H1 (cell line): ENCODE results near the gene SOAT2. TPM values are rescaled to one million over a fixed set of nuclear protein-coding genes. Genes with fewer than 3 reads are reported as not detected.

Source experiments
- CTCF ChIA-PET: fragments of 300-600 bp; sonication (Branson Sonifier 250); formaldehyde crosslinking; loops from one replicate; lab custom pipeline; 2021; ENCODE audit not compliant: partially characterized antibody; lab: Charles Lee
- POLR2A ChIA-PET: fragments of 300-600 bp; sonication (Branson Sonifier 250); formaldehyde crosslinking; loops from one replicate; lab custom pipeline; 2021; ENCODE audit warnings: inconsistent platforms; ENCODE audit not compliant: partially characterized antibody; lab: Charles Lee
- DNase-seq, 2 experiments: peaks; one replicate each; pipeline versions ENCODE4 v3.0.0 to v3.0.0-alpha.2; 2010 to 2022; ENCODE audit warnings: low spot score in 2 of 2, low read depth in 1 of 2, mixed read lengths in 1 of 2
- FAIRE-seq: peaks from 2 replicates; lab custom pipeline; 2011; peaks lifted over from hg19 to GRCh38; lab: Jason Lieb, UNC
- H2AFZ ChIP-seq: 2 replicates; pipeline ENCODE4 v1.8.1; 2012; ENCODE audit warnings: low read length, inconsistent platforms
- H2AK5ac ChIP-seq: 2 replicates; pipeline ENCODE4 v1.6.1; 2013; ENCODE audit warnings: low read depth, low read length
- H2BK120ac ChIP-seq: replicated peaks from 2 replicates; pipeline ENCODE3; 2013; ENCODE audit warnings: low read depth, low read length, inconsistent platforms
- H2BK12ac ChIP-seq: 2 replicates; pipeline ENCODE4 v1.6.1; 2013; ENCODE audit warnings: low read depth, low read length
- H2BK15ac ChIP-seq: 2 replicates; pipeline ENCODE4 v1.6.1; 2013; ENCODE audit warnings: low read length
- H2BK20ac ChIP-seq: 2 replicates; pipeline ENCODE4 v1.6.1; 2013; ENCODE audit warnings: low read length
- H2BK5ac ChIP-seq: 2 replicates; pipeline ENCODE4 v1.6.1; 2013; ENCODE audit warnings: low read depth, low read length
- H3K14ac ChIP-seq: 2 replicates; pipeline ENCODE4 v1.6.1; 2013; ENCODE audit warnings: inconsistent platforms; ENCODE audit not compliant: insufficient read length
- H3K18ac ChIP-seq: 2 replicates; pipeline ENCODE4 v1.6.1; 2013; ENCODE audit warnings: low read length; ENCODE audit errors: extremely low read depth
- H3K23ac ChIP-seq: 2 replicates; pipeline ENCODE4 v1.6.1; 2013; ENCODE audit warnings: inconsistent platforms; ENCODE audit not compliant: insufficient read length
- H3K23me2 ChIP-seq: 2 replicates; pipeline ENCODE4 v1.6.1; 2013; ENCODE audit warnings: low read depth, low read length
- H3K27ac ChIP-seq: 2 replicates; pipeline ENCODE4 v1.6.1; 2011; ENCODE audit warnings: low read depth, low read length, inconsistent platforms
- H3K27me3 ChIP-seq, 4 experiments: replicated peaks in 1 of 4; 1 replicate in 1 of 4; 2 replicates in 3 of 4; pipeline versions ENCODE4 v1.6.1 to v1.8.1; 2011 to 2013; ENCODE audit warnings: low read length in 3 of 4, mild to moderate bottlenecking in 3 of 4, inconsistent platforms in 2 of 4, mixed read lengths in 2 of 4, moderate library complexity in 1 of 4; ENCODE audit not compliant: control insufficient read depth in 3 of 4, insufficient read depth in 3 of 4; ENCODE audit errors: extremely low read depth in 1 of 4
- H3K36me3 ChIP-seq, 4 experiments: 2 replicates each; pipeline versions ENCODE4 v1.6.1 to v1.8.1; 2011 to 2013; ENCODE audit warnings: mild to moderate bottlenecking in 4 of 4, low read length in 3 of 4, moderate library complexity in 2 of 4, control low read depth in 1 of 4, inconsistent platforms in 1 of 4; ENCODE audit not compliant: insufficient read depth in 4 of 4, control insufficient read depth in 2 of 4
- H3K4ac ChIP-seq: replicated peaks from 2 replicates; pipeline ENCODE3; 2013; ENCODE audit warnings: low read length, low read depth, mixed read lengths, inconsistent platforms; ENCODE audit not compliant: insufficient read length
- H3K4me1 ChIP-seq, 4 experiments: replicated peaks in 1 of 4; 1 replicate in 1 of 4; 2 replicates in 3 of 4; pipeline versions ENCODE4 v1.6.1 to v1.8.1; 2011 to 2013; ENCODE audit warnings: low read length in 3 of 4, inconsistent platforms in 2 of 4, mixed read lengths in 1 of 4; ENCODE audit not compliant: insufficient read depth in 4 of 4, control insufficient read depth in 3 of 4
- H3K4me2 ChIP-seq, 2 experiments: 2 replicates each; pipeline versions ENCODE4 v1.6.1 to v1.8.1; 2011 to 2013; ENCODE audit warnings: low read depth in 2 of 2, low read length in 2 of 2, control low read depth in 1 of 2, inconsistent platforms in 1 of 2, mild to moderate bottlenecking in 1 of 2; ENCODE audit not compliant: insufficient read depth in 1 of 2
- H3K4me3 ChIP-seq, 4 experiments: fragments of 200-600, 300-600 bp in 1 of 4; sonication (generic), shearing (Covaris generic), sonication (Bioruptor Twin) in 1 of 4; 2 replicates each; pipeline versions ENCODE4 v1.5.1 to v1.8.1; 2011 to 2016; ENCODE audit warnings: low read length in 4 of 4, low read depth in 3 of 4, control low read depth in 2 of 4, inconsistent platforms in 2 of 4, mild to moderate bottlenecking in 2 of 4, mixed read lengths in 1 of 4, moderate library complexity in 1 of 4; ENCODE audit not compliant: insufficient read depth in 2 of 4; ENCODE audit errors: extremely low read depth in 1 of 4
- H3K56ac ChIP-seq: replicated peaks from 2 replicates; pipeline ENCODE3; 2013; ENCODE audit warnings: low read depth, mild to moderate bottlenecking, mixed read lengths, low read length, inconsistent platforms; ENCODE audit not compliant: insufficient read length
- H3K79me1 ChIP-seq: 2 replicates; pipeline ENCODE4 v1.6.1; 2013; ENCODE audit warnings: low read depth, low read length, control low read depth
- H3K79me2 ChIP-seq, 2 experiments: 2 replicates each; pipeline versions ENCODE4 v1.6.1 to v1.8.1; 2012 to 2013; ENCODE audit warnings: low read length in 2 of 2, mild to moderate bottlenecking in 2 of 2, inconsistent platforms in 1 of 2; ENCODE audit not compliant: insufficient read depth in 2 of 2, control insufficient read depth in 1 of 2
- H3K9ac ChIP-seq, 4 experiments: replicated peaks in 1 of 4; 1 replicate in 1 of 4; 2 replicates in 3 of 4; pipeline versions ENCODE4 v1.6.1 to v1.8.1; 2011 to 2013; ENCODE audit warnings: low read depth in 3 of 4, low read length in 3 of 4, control low read depth in 2 of 4, mild to moderate bottlenecking in 2 of 4, moderate library complexity in 2 of 4, inconsistent platforms in 1 of 4; ENCODE audit errors: extremely low read depth in 1 of 4
- H3K9me3 ChIP-seq, 2 experiments: 2 replicates each; pipeline versions ENCODE4 v1.6.1 to v1.8.1; 2012 to 2013; ENCODE audit warnings: mild to moderate bottlenecking in 2 of 2, moderate library complexity in 2 of 2, control low read depth in 1 of 2, inconsistent platforms in 1 of 2, low read depth in 1 of 2, low read length in 1 of 2, mixed read lengths in 1 of 2; ENCODE audit not compliant: insufficient read depth in 2 of 2
- H4K20me1 ChIP-seq, 2 experiments: replicated peaks in 1 of 2; 2 replicates each; pipeline versions ENCODE3 to v1.8.1; 2011 to 2013; ENCODE audit warnings: inconsistent platforms in 2 of 2, low read length in 2 of 2, mild to moderate bottlenecking in 1 of 2; ENCODE audit not compliant: insufficient read depth in 2 of 2, control insufficient read depth in 1 of 2
- H4K5ac ChIP-seq: 2 replicates; pipeline ENCODE4 v1.6.1; 2013; ENCODE audit warnings: low read length, low read depth, mixed read lengths, inconsistent platforms; ENCODE audit not compliant: insufficient read length
- H4K8ac ChIP-seq: 2 replicates; pipeline ENCODE4 v1.8.0; 2013; ENCODE audit warnings: mild to moderate bottlenecking, moderate library complexity, low read length, inconsistent platforms; ENCODE audit not compliant: insufficient read depth; ENCODE audit errors: extremely low read depth
- H4K91ac ChIP-seq: replicated peaks from 2 replicates; pipeline ENCODE3; 2013; ENCODE audit warnings: low read length, mixed read lengths, inconsistent platforms; ENCODE audit not compliant: insufficient read length
- ASH2L ChIP-seq: fragments of 200-600, 300-600 bp; sonication (generic); IDR thresholded peaks from one replicate; pipeline ENCODE4 v1.7.1; 2017; ENCODE audit warnings: low read length
- ATF2 ChIP-seq: IDR thresholded peaks from 2 replicates; pipeline ENCODE4 v1.6.1; 2012; ENCODE audit warnings: low read length, inconsistent platforms
- BACH1 ChIP-seq: IDR thresholded peaks from 2 replicates; pipeline ENCODE4 v1.6.1; 2012; ENCODE audit warnings: low read length, improper control_type of control experiment
- CTBP2 ChIP-seq: IDR thresholded peaks from 2 replicates; pipeline ENCODE4 v1.7.0; 2011; ENCODE audit warnings: borderline replicate concordance, mild to moderate bottlenecking, moderate library complexity, mixed read lengths, low read length; ENCODE audit not compliant: insufficient read depth, insufficient read length
- EZH2 ChIP-seq: fragments of 200-600 bp; sonication (generic); IDR thresholded peaks from 2 replicates; pipeline ENCODE4 v1.7.1; 2012; ENCODE audit warnings: low read depth, mild to moderate bottlenecking, moderate library complexity, low read length, inconsistent platforms; ENCODE audit not compliant: severe bottlenecking
- JUND ChIP-seq: IDR thresholded peaks from 2 replicates; pipeline ENCODE4 v1.6.1; 2011; ENCODE audit warnings: mild to moderate bottlenecking, improper control_type of control experiment, low read length
- KDM4A ChIP-seq: IDR thresholded peaks from one replicate; pipeline ENCODE4 v1.7.1; 2012; ENCODE audit warnings: low read depth, mild to moderate bottlenecking, moderate library complexity, low read length, inconsistent platforms; ENCODE audit not compliant: severe bottlenecking
- SP1 ChIP-seq: IDR thresholded peaks from 2 replicates; pipeline ENCODE4 v1.6.1; 2011; ENCODE audit warnings: low read depth, low read length
- SP4 ChIP-seq: IDR thresholded peaks from 2 replicates; pipeline ENCODE4 v1.6.1; 2012; ENCODE audit warnings: low read length, inconsistent platforms
- WGBS, 2 experiments: shearing (Covaris generic) in 1 of 2; methylation state at CpG; one replicate each; pipeline versions ENCODE4 v1.1.6 to v1.1.7; 2013 to 2015; ENCODE audit warnings: low lambda C conversion rate in 2 of 2, mixed read lengths in 2 of 2, inconsistent platforms in 1 of 2, low coverage in 1 of 2, missing lambda C conversion rate in 1 of 2; ENCODE audit not compliant: insufficient replicate concordance in 2 of 2, insufficient coverage in 1 of 2, insufficient read length in 1 of 2; ENCODE audit errors: extremely low coverage in 1 of 2, missing lambda C conversion rate in 1 of 2; 5-methylcytosine and 5-hydroxymethylcytosine counted together
- polyA plus RNA-seq, 7 experiments: library from polyadenylated mRNA; depleted of rRNA in 3 of 7; stranded (reverse) in 5 of 7; unstranded in 2 of 7; fragments of >200 nt in 5 of 7; fragments of 200-250 nt in 2 of 7; gene quantifications; 1 replicate in 5 of 7; 2 replicates in 1 of 7; 4 replicates in 1 of 7; pipeline versions ENCODE4 v1.2.1 to v1.2.3, GENCODE V29; 2011 to 2013; ENCODE audit warnings: missing spikeins in 2 of 7, mixed read lengths in 2 of 7
- total RNA-seq: library from RNA; stranded (reverse); fragmentation: NEBNext Ultra II Directional; extraction: Animal tissue kit (Norgen Biotek cat#: 25700); gene quantifications from 2 replicates; pipeline ENCODE4 v1.2.1, GENCODE V29; 2021

The SOAT2 gene
- total and polyA plus RNA-seq, 2 of the 8 experiments (the other 6 are each of a cell fraction or from before 2014, with no cell fraction given), result 0.08 TPM; not detected in 1

- CTCF ChIA-PET, result interaction anchor here (0.6 to 22.4 kb wide), 5 partner anchors 11 to 272 kb away, joined by 3 to 531 read pairs (median 3); partner anchors contain the start of genes IGFBP6 and SOAT2
- H3K4me3 ChIP-seq, result no peak overlapping the region
- H2BK12ac ChIP-seq, result no peak overlapping the region
- FAIRE-seq (no peak), DNase-seq (no peak)
- no peak overlapping the region for H2BK5ac ChIP-seq
- H2AFZ ChIP-seq, result no peak overlapping the region
- 89% methylated on average over 8 of the region's 8 CpGs; no CpG with 5 or more reads in 1 of the 2 experiments for WGBS, 2 experiments
- no peak overlapping the region for H3K4ac ChIP-seq
- H2AK5ac ChIP-seq, result no peak overlapping the region
- H3K36me3 ChIP-seq, result peaks cover 0 to 4% (median 2%) of the 10 kb centered on the region in 4 experiments; a peak in 2 of 8 replicates
- H2BK15ac ChIP-seq, result no peak overlapping the region
- H3K23me2 ChIP-seq, result peaks cover 10% of the 10 kb centered on the region; the same call in 1 of the 2 replicates
- POLR2A ChIA-PET, result interaction anchor here (0.6 to 2.7 kb wide), 5 partner anchors 11 to 63 kb away, joined by 3 to 7 read pairs (median 4); partner anchors contain the start of gene SOAT2
- H3K56ac ChIP-seq, result no peak overlapping the region
- H3K79me2 ChIP-seq, result no peaks in the 10 kb centered on the region
- H3K18ac ChIP-seq, result no peak overlapping the region
- H4K20me1 ChIP-seq, result peaks cover 0 to 2% of the 10 kb centered on the region in 2 experiments
- H3K27me3 ChIP-seq, result peaks cover 0 to 6% (median 4%) of the 10 kb centered on the region in 4 experiments; a peak in 4 of 7 replicates
- peaks cover 0 to 12% (median 3%) of the 10 kb centered on the region in 4 experiments; a peak in 5 of 7 replicates for H3K4me1 ChIP-seq
- no peak overlapping the region for H3K14ac ChIP-seq
- no peak overlapping the region for H2BK120ac ChIP-seq
- H3K9ac ChIP-seq, result no peak overlapping the region
- no peak overlapping the region for H4K8ac ChIP-seq
- H3K23ac ChIP-seq, result no peak overlapping the region
- no peak overlapping the region for H2BK20ac ChIP-seq
- H3K79me1 ChIP-seq, result no peaks in the 10 kb centered on the region
- no peaks in the 10 kb centered on the region for H3K9me3 ChIP-seq
- H3K4me2 ChIP-seq, result no peak overlapping the region
- H3K27ac ChIP-seq, result no peak overlapping the region
- H4K5ac ChIP-seq, result no peak overlapping the region
- no peak overlapping the region for H4K91ac ChIP-seq
- TF ChIP-seq BACH1 (no peak), SP4 (no peak), SP1 (no peak), JUND (no peak), ASH2L (no peak), ATF2 (no peak), EZH2 (no peak), CTBP2 (no peak), KDM4A (no peak)
Measured at GRCh38 chr12:53077030-53077429, 26.3 kb upstream of the SOAT2 start.
